Activated CD4-positive, alpha-beta memory T cell treated with anti-CD3 and anti-CD28 coated beads, Interleukin-2, amount 10 ng/mL, durations not matched to agents 7 days and 5 days (primary cell): Measurements from ENCODE around the gene SMNDC1. TPM values are rescaled to one million over a fixed set of nuclear protein-coding genes. Genes with fewer than 3 reads are reported as not detected.
A peak's percentile ranks its signal among the peaks of the same experiment; 100 is the strongest.

Source experiments
- CTCF ChIA-PET: fragments of 350-600 bp; sonication (Branson Sonifier 250); formaldehyde crosslinking; loops from one replicate; lab custom pipeline; 2021; ENCODE audit warnings: antibody characterized with exemption, inconsistent platforms; lab: Charles Lee
- POLR2A ChIA-PET: fragments of 350-600 bp; sonication (Branson Sonifier 250); formaldehyde crosslinking; loops from one replicate; lab custom pipeline; 2021; ENCODE audit warnings: antibody characterized with exemption; lab: Charles Lee
- DNase-seq: peaks from one replicate; pipeline ENCODE4 v3.0.0-alpha.2; 2020
- H3K27ac Mint-ChIP-seq: one replicate; pipeline ENCODE4 v1.8.0; 2021; ENCODE audit warnings: mild to moderate bottlenecking, mixed read lengths
- H3K27me3 Mint-ChIP-seq: one replicate; pipeline ENCODE4 v1.8.0; 2021; ENCODE audit warnings: mixed read lengths
- H3K36me3 Mint-ChIP-seq: one replicate; pipeline ENCODE4 v1.8.0; 2021; ENCODE audit warnings: low read depth, mixed read lengths
- H3K4me1 Mint-ChIP-seq: one replicate; pipeline ENCODE4 v1.8.0; 2021; ENCODE audit warnings: mixed read lengths
- H3K4me3 Mint-ChIP-seq: one replicate; pipeline ENCODE4 v1.8.0; 2021; ENCODE audit warnings: mild to moderate bottlenecking, mixed read lengths
- H3K9me3 Mint-ChIP-seq: one replicate; pipeline ENCODE4 v1.8.0; 2021; ENCODE audit warnings: mixed read lengths
- total RNA-seq, 2 experiments: library from RNA; stranded (reverse); gene quantifications; one replicate each; pipeline ENCODE4 v1.2.3, GENCODE V29; 2021

SMNDC1 gene
- total RNA-seq, 2 experiments from 2014 or later: 40.8 to 45.6 TPM

DNA sequence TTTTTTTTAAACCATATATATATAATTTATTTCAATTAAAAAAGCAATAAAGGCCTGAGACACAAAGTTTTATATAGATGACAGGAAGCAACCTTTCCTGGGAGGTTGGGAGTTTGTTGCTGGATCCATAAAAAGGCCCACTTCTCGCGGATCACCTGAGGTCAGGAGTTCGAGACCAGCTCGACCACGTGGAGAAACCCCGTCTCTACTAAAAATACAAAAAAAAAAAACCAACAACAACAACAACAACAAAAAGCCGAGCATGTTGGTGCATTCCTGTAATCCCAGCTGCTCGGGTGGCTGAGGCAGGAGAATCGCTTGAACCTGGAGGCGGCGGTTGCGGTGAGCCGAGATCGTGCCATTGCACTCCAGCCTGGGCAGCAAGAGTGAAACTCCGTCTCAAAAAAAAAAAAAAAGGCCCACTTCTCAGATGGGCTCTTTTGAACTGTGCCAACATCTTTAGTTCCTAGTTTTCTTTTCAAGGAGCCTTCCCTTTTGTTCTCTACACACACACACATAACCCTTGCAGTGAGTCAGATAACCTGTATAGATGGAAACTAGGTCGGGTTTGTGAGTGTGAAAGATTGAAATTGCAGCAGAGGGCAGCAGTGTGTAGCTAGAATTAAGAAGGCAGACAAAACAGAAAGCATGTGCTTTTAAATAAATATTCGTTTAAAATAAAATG, 1.2 kb upstream of the SMNDC1 start:
- Mint-ChIP-seq H3K4me3 (peak overlapping the region; percentile 97), H3K4me1 (peaks cover 53% of the 10 kb centered on the region), H3K36me3 (peaks cover 36% of the 10 kb centered on the region), H3K27me3 (no peaks in the 10 kb centered on the region), H3K27ac (peak overlapping the region; percentile 96), H3K9me3 (no peaks in the 10 kb centered on the region)
- DNase-seq: peak; percentile 68
- POLR2A ChIA-PET: interaction anchor here (0.9 to 5.2 kb wide), 19 partner anchors 49 to 365 kb away, joined by 3 to 51 read pairs (median 5); partner anchors contain the start of genes DUSP5, MXI1 and SMC3
- CTCF ChIA-PET: interaction anchor here (0.8 to 5.2 kb wide), 32 partner anchors 8 to 468 kb away, joined by 3 to 67 read pairs (median 5); partner anchors contain the start of gene SMC3

- no peaks in the 10 kb centered on the region for H3K9me3 Mint-ChIP-seq
- H3K4me1 Mint-ChIP-seq: peaks cover 56% of the 10 kb centered on the region
- no peak for DNase-seq
- ChIA-PET POLR2A (interaction anchor here (0.8 to 5.2 kb wide), 26 partner anchors 12 to 614 kb away, joined by 3 to 51 read pairs (median 5); partner anchors contain the start of genes BBIP1, DUSP5, MXI1 and SHOC2), CTCF (interaction anchor here (0.6 to 5.2 kb wide), 18 partner anchors 29 to 606 kb away, joined by 3 to 67 read pairs (median 6); partner anchors contain the start of gene SMC3)
- no peaks in the 10 kb centered on the region for H3K27me3 Mint-ChIP-seq
- peak overlapping the region; percentile 96 for H3K27ac Mint-ChIP-seq
- peak overlapping the region; percentile 97 for H3K4me3 Mint-ChIP-seq
- H3K36me3 Mint-ChIP-seq: peaks cover 45% of the 10 kb centered on the region
These were observed 333 bp downstream of the SMNDC1 start for GRCh38 chr10:110304394-110304779.

DNA sequence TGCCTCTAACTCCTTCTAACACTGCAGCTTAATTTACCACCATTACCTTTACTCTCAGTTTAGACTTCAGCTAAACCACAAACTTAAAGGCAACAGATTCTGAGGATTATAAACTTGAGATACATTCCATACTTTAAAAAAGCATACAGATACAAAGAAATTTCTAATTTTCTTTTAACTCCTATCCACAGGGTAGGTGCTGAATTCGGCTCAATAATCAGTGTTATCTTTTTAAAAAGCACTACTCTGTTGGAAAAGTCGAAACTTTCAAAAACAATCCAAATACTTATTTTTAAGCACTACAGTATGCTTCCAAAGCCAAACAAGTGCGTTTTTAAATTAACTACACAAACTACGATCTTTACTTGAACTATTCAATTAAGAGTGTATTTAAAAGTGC, 1.0 kb downstream of the SMNDC1 start:
- no peak for DNase-seq
- Mint-ChIP-seq H3K9me3 (no peaks in the 10 kb centered on the region), H3K27me3 (no peaks in the 10 kb centered on the region), H3K4me1 (peaks cover 59% of the 10 kb centered on the region), H3K36me3 (peaks cover 51% of the 10 kb centered on the region), H3K27ac (peak overlapping the region; percentile 69), H3K4me3 (peak overlapping the region; percentile 97)
- ChIA-PET CTCF (interaction anchor here (0.5 to 5.2 kb wide), 10 partner anchors 96 to 319 kb away, joined by 3 to 67 read pairs (median 5); partner anchors contain the start of genes MXI1 and SMC3), POLR2A (interaction anchor here (0.8 to 5.2 kb wide), 14 partner anchors 11 to 401 kb away, joined by 3 to 51 read pairs (median 5); partner anchors contain the start of genes DUSP5, MXI1 and SMC3)

- Mint-ChIP-seq H3K36me3 (peaks cover 80% of the 10 kb centered on the region), H3K27me3 (no peaks in the 10 kb centered on the region), H3K4me1 (peaks cover 68% of the 10 kb centered on the region), H3K4me3 (no peak overlapping the region), H3K27ac (no peak overlapping the region), H3K9me3 (no peaks in the 10 kb centered on the region)
- ChIA-PET CTCF (interaction anchor here (1.4 to 1.6 kb wide), 3 partner anchors 21 to 299 kb away, joined by 3 to 5 read pairs (median 3); no protein-coding TSS in a partner anchor), POLR2A (interaction anchor here (1.1 kb wide), 1 partner anchor 268 kb away, joined by 3 read pairs; no protein-coding TSS in a partner anchor)
- DNase-seq: no peak
These were observed 4.2 kb downstream of the SMNDC1 start for GRCh38 chr10:110300486-110300986.

GRCh38 chr10:110296966-110297365, 7.8 kb downstream of the SMNDC1 start:
- Mint-ChIP-seq H3K9me3 (no peaks in the 10 kb centered on the region), H3K36me3 (peaks cover 82% of the 10 kb centered on the region), H3K27ac (no peak overlapping the region), H3K27me3 (no peaks in the 10 kb centered on the region), H3K4me3 (no peak overlapping the region), H3K4me1 (peaks cover 42% of the 10 kb centered on the region)
- DNase-seq: no peak
- ChIA-PET POLR2A (interaction anchor here (0.9 to 2.3 kb wide), 3 partner anchors 11 to 156 kb away, joined by 3 to 10 read pairs (median 3); no protein-coding TSS in a partner anchor), CTCF (interaction anchor here (1.2 to 2.5 kb wide), 4 partner anchors 11 to 376 kb away, joined by 4 to 6 read pairs (median 4); no protein-coding TSS in a partner anchor)

GRCh38 chr10:110286841-110287240, 17.9 kb downstream of the SMNDC1 start:
- H3K36me3 Mint-ChIP-seq: peaks cover 42% of the 10 kb centered on the region
- no peak for DNase-seq
- no peak overlapping the region for H3K27ac Mint-ChIP-seq
- POLR2A ChIA-PET: interaction anchor here (1.2 to 2.0 kb wide), 2 partner anchors 9 to 70 kb away, joined by 3 to 10 read pairs; no protein-coding TSS in a partner anchor
- CTCF ChIA-PET: interaction anchor here (0.9 to 3.3 kb wide), 4 partner anchors 10 to 308 kb away, joined by 3 to 12 read pairs (median 4); no protein-coding TSS in a partner anchor
- no peaks in the 10 kb centered on the region for H3K27me3 Mint-ChIP-seq
- no peaks in the 10 kb centered on the region for H3K4me1 Mint-ChIP-seq
- H3K9me3 Mint-ChIP-seq: no peaks in the 10 kb centered on the region
- no peak overlapping the region for H3K4me3 Mint-ChIP-seq

GRCh38 chr10:110285501-110285900, 19.2 kb downstream of the SMNDC1 start:
- no peak for DNase-seq
- Mint-ChIP-seq H3K9me3 (no peaks in the 10 kb centered on the region), H3K4me3 (no peak overlapping the region), H3K36me3 (peaks cover 40% of the 10 kb centered on the region), H3K27me3 (no peaks in the 10 kb centered on the region), H3K27ac (no peak overlapping the region), H3K4me1 (peaks cover 3% of the 10 kb centered on the region)
- ChIA-PET CTCF (interaction anchor here (0.7 to 3.3 kb wide), 5 partner anchors 11 to 401 kb away, joined by 3 to 12 read pairs (median 4); no protein-coding TSS in a partner anchor), POLR2A (interaction anchor here (0.7 to 2.0 kb wide), 6 partner anchors 11 to 326 kb away, joined by 3 to 10 read pairs (median 3); no protein-coding TSS in a partner anchor)

DNA sequence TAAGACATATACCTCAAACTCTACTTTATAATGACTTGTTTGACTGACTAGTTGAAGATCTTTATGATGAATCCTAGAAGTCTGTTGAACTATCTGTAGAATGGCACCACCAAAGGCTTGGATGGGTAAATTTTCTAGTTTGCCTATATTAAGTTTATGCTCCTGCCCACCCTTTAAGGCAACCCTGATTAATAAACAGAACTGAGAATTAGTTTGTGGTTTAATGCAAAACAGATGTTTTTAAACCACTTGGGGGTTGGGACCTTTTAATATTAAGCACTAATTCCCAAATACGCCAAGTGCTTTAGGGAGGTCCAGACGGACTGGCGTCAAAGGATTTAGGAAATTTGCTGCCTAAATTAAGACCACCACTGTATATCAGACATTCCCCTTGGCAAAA, 20.5 kb downstream of the SMNDC1 start:
- H3K4me1 Mint-ChIP-seq: peaks cover 5% of the 10 kb centered on the region
- H3K9me3 Mint-ChIP-seq: no peaks in the 10 kb centered on the region
- H3K27me3 Mint-ChIP-seq: no peaks in the 10 kb centered on the region
- peaks cover 35% of the 10 kb centered on the region for H3K36me3 Mint-ChIP-seq
- no peak for DNase-seq
- H3K4me3 Mint-ChIP-seq: no peak overlapping the region
- H3K27ac Mint-ChIP-seq: no peak overlapping the region
- POLR2A ChIA-PET: interaction anchor here (0.8 kb wide), 1 partner anchor 12 kb away, joined by 3 read pairs; no protein-coding TSS in a partner anchor
- CTCF ChIA-PET: interaction anchor here (1.2 to 3.3 kb wide), 2 partner anchors 9 to 146 kb away, joined by 4 to 12 read pairs; no protein-coding TSS in a partner anchor

DNA sequence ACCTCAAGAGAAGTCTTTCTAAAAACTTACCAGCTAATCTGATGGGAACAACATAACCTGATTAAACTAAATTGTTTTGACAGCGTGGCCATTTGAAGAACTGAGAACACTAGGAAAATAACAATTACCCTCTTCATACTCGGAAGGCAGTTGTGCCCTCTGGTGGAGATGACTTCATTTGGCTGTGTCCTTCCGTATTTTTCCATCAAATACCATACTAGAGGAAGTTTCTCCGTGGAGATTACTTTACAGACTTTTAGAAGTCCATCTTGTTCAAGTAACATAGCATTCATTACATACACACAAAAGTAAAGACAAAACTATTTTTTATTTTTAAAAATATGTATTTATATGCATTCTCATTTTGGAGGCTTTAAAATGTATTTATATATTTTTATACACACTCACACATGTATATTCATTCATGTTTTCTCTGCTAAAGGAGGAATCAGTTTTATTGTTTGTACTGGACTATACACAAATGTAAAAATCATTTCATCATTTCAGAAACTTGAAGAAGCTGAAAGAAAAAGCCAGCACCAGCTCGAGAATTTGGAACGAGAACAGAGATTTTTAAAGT, 25.2 kb downstream of the SMNDC1 start:
- Mint-ChIP-seq H3K27me3 (peaks cover 3% of the 10 kb centered on the region), H3K9me3 (no peaks in the 10 kb centered on the region), H3K4me3 (no peak overlapping the region), H3K4me1 (peaks cover 29% of the 10 kb centered on the region), H3K36me3 (peaks cover 13% of the 10 kb centered on the region), H3K27ac (no peak overlapping the region)
- ChIA-PET CTCF (interaction anchor here (0.6 to 3.6 kb wide), 23 partner anchors 10 to 395 kb away, joined by 3 to 37 read pairs (median 4); partner anchors contain the start of gene MXI1), POLR2A (interaction anchor here (1.0 to 1.5 kb wide), 3 partner anchors 53 to 203 kb away, joined by 3 to 5 read pairs (median 3); partner anchors contain the start of gene MXI1)
- DNase-seq: peak; percentile 44

- Mint-ChIP-seq H3K9me3 (no peaks in the 10 kb centered on the region), H3K27ac (no peak overlapping the region), H3K27me3 (peaks cover 3% of the 10 kb centered on the region), H3K4me1 (peaks cover 33% of the 10 kb centered on the region), H3K36me3 (peaks cover 12% of the 10 kb centered on the region), H3K4me3 (no peak overlapping the region)
- no peak for DNase-seq
- ChIA-PET POLR2A (interaction anchor here (1.0 to 1.5 kb wide), 3 partner anchors 52 to 202 kb away, joined by 3 to 5 read pairs (median 3); partner anchors contain the start of gene MXI1), CTCF (interaction anchor here (0.6 to 3.6 kb wide), 21 partner anchors 12 to 395 kb away, joined by 3 to 37 read pairs (median 4); partner anchors contain the start of gene MXI1)
These were observed 25.9 kb downstream of the SMNDC1 start for GRCh38 chr10:110278562-110279406.

- ChIA-PET CTCF (no interaction called here), POLR2A (no interaction called here)
- no peak overlapping the region for H3K27ac Mint-ChIP-seq
- H3K9me3 Mint-ChIP-seq: no peaks in the 10 kb centered on the region
- peaks cover 37% of the 10 kb centered on the region for H3K4me1 Mint-ChIP-seq
- peaks cover 3% of the 10 kb centered on the region for H3K27me3 Mint-ChIP-seq
- H3K4me3 Mint-ChIP-seq: no peak overlapping the region
- no peak for DNase-seq
- H3K36me3 Mint-ChIP-seq: peaks cover 12% of the 10 kb centered on the region
These were observed 27.1 kb downstream of the SMNDC1 start for GRCh38 chr10:110277591-110277990.
